ENCODE measurements around the gene NEMP2. TPM values are rescaled to one million over a fixed set of nuclear protein-coding genes. Genes with fewer than 3 reads are reported as not detected.

Gene NEMP2
- total RNA-seq, 1 experiment from 2014 or later: 12.9 TPM

GRCh38 chr2:190462611-190463010, 71.9 kb downstream of the NEMP2 start:
- no peak for DNase-seq (ENCODE audit: extremely low read depth, low read depth)

- peak; percentile 11 for DNase-seq (ENCODE audit: extremely low read depth, low read depth)
Measured at GRCh38 chr2:190462181-190462580, 72.3 kb downstream of the NEMP2 start.

GRCh38 chr2:190460487-190460886, 74.0 kb downstream of the NEMP2 start:
- DNase-seq (ENCODE audit: extremely low read depth, low read depth): no peak

GRCh38 chr2:190459881-190460280, 74.6 kb downstream of the NEMP2 start:
- DNase-seq (ENCODE audit: extremely low read depth, low read depth): no peak

GRCh38 chr2:190458352-190459107, 76.0 kb downstream of the NEMP2 start:
- no peak for DNase-seq (ENCODE audit: extremely low read depth, low read depth)

GRCh38 chr2:190457256-190457655, 77.3 kb downstream of the NEMP2 start:
- DNase-seq (ENCODE audit: extremely low read depth, low read depth): no peak

GRCh38 chr2:190456833-190457232, 77.7 kb downstream of the NEMP2 start:
- DNase-seq (ENCODE audit: extremely low read depth, low read depth): no peak

- no peak for DNase-seq (ENCODE audit: extremely low read depth, low read depth)
Measured at GRCh38 chr2:190455358-190456095, 79.0 kb downstream of the NEMP2 start.

- DNase-seq (ENCODE audit: extremely low read depth, low read depth): no peak
Measured at GRCh38 chr2:190454795-190455194, 79.7 kb downstream of the NEMP2 start.

Small RNA genes lying within 50 kb of the gene (small RNA-seq; reads per million reads assigned to genes)
- 0 reads per million in 2 experiments for gene RN7SKP179

Other genes with a start within 250 kb of the NEMP2 start
- gene HIBCH, start 214.9 kb downstream of the NEMP2 start, total RNA-seq (2014; rRNA removed; shearing (Covaris generic)): 10.0 and 12.4 TPM in 2 replicates
- gene INPP1, start 191.1 kb downstream of the NEMP2 start, total RNA-seq (2014; rRNA removed; shearing (Covaris generic)): 12.0 and 12.6 TPM in 2 replicates
- 23.0 and 28.4 TPM in 2 replicates for gene MFSD6, start 126.4 kb downstream of the NEMP2 start, total RNA-seq (2014; rRNA removed; shearing (Covaris generic))
- gene NAB1, start 114.4 kb upstream of the NEMP2 start, total RNA-seq (2014; rRNA removed; shearing (Covaris generic)): 29.5 and 31.8 TPM in 2 replicates